BLaER1 (cell line): ENCODE measurements around the gene RBKS.
"Not testable (repeated sequence)": the region's sequence is repeated elsewhere in the genome, so short reads cannot be mapped to it uniquely, and the experiment has no call there.

Experiments
- H3K27ac ChIP-seq: shearing (Covaris generic); formaldehyde crosslinking; 2 replicates; pipeline ENCODE4 v1.8.1; 2022
- H3K27me3 ChIP-seq: shearing (Covaris generic); formaldehyde crosslinking; 2 replicates; pipeline ENCODE4 v1.8.1; 2022
- H3K36me3 ChIP-seq: shearing (Covaris generic); formaldehyde crosslinking; 2 replicates; pipeline ENCODE4 v1.8.1; 2022
- H3K4me1 ChIP-seq: shearing (Covaris generic); formaldehyde crosslinking; 2 replicates; pipeline ENCODE4 v1.8.1; 2022
- H3K4me2 ChIP-seq: shearing (Covaris generic); formaldehyde crosslinking; 2 replicates; pipeline ENCODE4 v1.8.1; 2022
- H3K4me3 ChIP-seq: shearing (Covaris generic); formaldehyde crosslinking; 2 replicates; pipeline ENCODE4 v1.8.1; 2022
- H3K9ac ChIP-seq: shearing (Covaris generic); formaldehyde crosslinking; 2 replicates; pipeline ENCODE4 v1.8.1; 2022
- H3K9me3 ChIP-seq: shearing (Covaris generic); formaldehyde crosslinking; 2 replicates; pipeline ENCODE4 v1.8.1; 2022
- H4K20me1 ChIP-seq: shearing (Covaris generic); formaldehyde crosslinking; 2 replicates; pipeline ENCODE4 v1.8.1; 2022
- Cebpa-rat ChIP-seq: shearing (Covaris generic); IDR thresholded peaks from 2 replicates; pipeline ENCODE4 v1.8.1; 2022

RBKS gene

GRCh38 chr2:27878825-27879224 lies 11.4 kb downstream of the RBKS start:
- Histone ChIP-seq H3K36me3 (no peaks in the 10 kb centered on the region), H3K4me2 (no peak overlapping the region), H4K20me1 (no peaks in the 10 kb centered on the region), H3K4me3 (no peak overlapping the region), H3K27me3 (no peaks in the 10 kb centered on the region), H3K9ac (no peak overlapping the region), H3K27ac (no peak overlapping the region), H3K9me3 (peaks cover 9% of the 10 kb centered on the region; the same call in 1 of the 2 replicates), H3K4me1 (no peaks in the 10 kb centered on the region)
- no peak for TF ChIP-seq Cebpa-rat

DNA sequence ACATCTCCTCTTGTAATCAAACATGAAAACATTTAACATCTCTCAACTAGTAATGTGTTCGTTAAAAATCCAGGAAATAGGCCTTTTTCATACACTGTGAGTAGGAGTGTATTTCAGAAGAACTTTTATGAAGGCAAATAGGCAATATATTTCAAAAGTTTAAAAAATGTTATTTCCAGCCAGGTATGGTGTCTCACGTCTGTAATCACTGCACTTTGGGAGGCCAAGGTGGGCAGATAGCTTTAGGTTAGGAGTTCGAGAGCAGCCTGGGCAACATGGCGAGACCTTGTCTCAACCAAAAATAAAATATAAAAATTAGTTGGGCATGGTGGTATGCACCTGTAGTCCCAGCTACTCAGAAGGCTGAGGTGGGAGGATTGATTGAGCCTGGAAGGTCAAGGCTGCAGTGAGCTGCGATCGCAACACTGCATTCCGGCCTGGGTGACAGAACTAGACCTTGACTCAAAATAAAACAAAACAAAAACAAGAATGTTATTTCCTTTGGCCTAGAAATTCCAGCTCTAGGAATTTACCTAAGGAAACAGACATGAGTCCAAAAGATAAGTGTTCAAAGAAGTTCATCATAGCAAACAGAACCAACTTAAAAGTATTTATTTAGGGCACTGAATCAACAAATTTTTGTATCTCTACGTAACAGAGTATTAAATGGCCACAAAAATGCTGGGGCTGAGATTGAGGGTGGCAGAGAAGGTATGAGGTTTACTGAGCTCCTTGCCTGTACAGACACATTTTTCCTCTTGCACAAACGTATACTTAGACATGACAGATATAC lies 14.9 kb downstream of the RBKS start:
- Histone ChIP-seq H4K20me1 (no peaks in the 10 kb centered on the region), H3K4me1 (no peaks in the 10 kb centered on the region), H3K4me3 (no peak overlapping the region), H3K27me3 (no peaks in the 10 kb centered on the region), H3K27ac (no peak overlapping the region), H3K4me2 (no peak overlapping the region), H3K9ac (no peak overlapping the region), H3K9me3 (peaks cover 4% of the 10 kb centered on the region; the same call in 1 of the 2 replicates), H3K36me3 (no peaks in the 10 kb centered on the region)
- no peak for TF ChIP-seq Cebpa-rat

- no peaks in the 10 kb centered on the region for H3K4me1 ChIP-seq
- no peak overlapping the region for H3K9ac ChIP-seq
- TF ChIP-seq Cebpa-rat, result no peak
- H3K4me2 ChIP-seq, result no peak overlapping the region
- no peak overlapping the region for H3K4me3 ChIP-seq
- H4K20me1 ChIP-seq, result no peaks in the 10 kb centered on the region
- no peak overlapping the region for H3K27ac ChIP-seq
- no peaks in the 10 kb centered on the region for H3K27me3 ChIP-seq
- no peaks in the 10 kb centered on the region for H3K36me3 ChIP-seq
- no peaks in the 10 kb centered on the region for H3K9me3 ChIP-seq
Observed at GRCh38 chr2:27873091-27873490, 17.1 kb downstream of the RBKS start.

DNA sequence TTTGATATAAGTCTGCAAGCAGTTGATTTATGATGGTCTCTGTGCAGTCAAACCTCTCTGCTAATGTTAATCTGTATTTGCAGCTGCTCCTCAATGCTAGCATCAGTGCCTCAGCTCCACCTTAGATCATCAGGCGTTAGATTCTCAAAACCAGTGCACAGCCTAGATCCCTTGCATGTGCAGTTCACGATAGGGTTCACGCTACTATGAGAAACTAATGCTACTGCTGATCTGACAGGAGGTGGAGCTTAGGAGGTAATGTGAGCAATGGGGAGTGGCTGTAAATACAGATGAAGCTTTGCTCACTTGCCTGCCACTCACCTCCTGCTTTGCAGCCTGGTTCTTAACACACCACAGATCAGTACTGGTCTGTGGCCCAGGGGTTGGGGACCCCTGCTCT lies 18.4 kb downstream of the RBKS start:
- no peak overlapping the region for H3K4me2 ChIP-seq
- no peaks in the 10 kb centered on the region for H4K20me1 ChIP-seq
- no peak overlapping the region for H3K4me3 ChIP-seq
- no peak overlapping the region for H3K9ac ChIP-seq
- H3K27me3 ChIP-seq, result no peaks in the 10 kb centered on the region
- H3K27ac ChIP-seq, result no peak overlapping the region
- no peaks in the 10 kb centered on the region for H3K4me1 ChIP-seq
- no peaks in the 10 kb centered on the region for H3K36me3 ChIP-seq
- no peaks in the 10 kb centered on the region for H3K9me3 ChIP-seq
- no peak for TF ChIP-seq Cebpa-rat

GRCh38 chr2:27870724-27871123 lies 19.5 kb downstream of the RBKS start:
- H3K27ac ChIP-seq, result no peak overlapping the region

GRCh38 chr2:27869763-27870162 lies 20.4 kb downstream of the RBKS start:
- H3K4me1 ChIP-seq, result no peaks in the 10 kb centered on the region
- H4K20me1 ChIP-seq, result no peaks in the 10 kb centered on the region
- no peak overlapping the region for H3K4me2 ChIP-seq
- no peak overlapping the region for H3K27ac ChIP-seq
- no peak overlapping the region for H3K9ac ChIP-seq
- no peaks in the 10 kb centered on the region for H3K27me3 ChIP-seq
- no peak overlapping the region for H3K4me3 ChIP-seq
- no peaks in the 10 kb centered on the region for H3K9me3 ChIP-seq
- TF ChIP-seq Cebpa-rat, result no peak
- H3K36me3 ChIP-seq, result no peaks in the 10 kb centered on the region

More at GRCh38 chr2:27870724-27871123, 19.5 kb downstream of the RBKS start:
- Histone ChIP-seq H4K20me1 (no peaks in the 10 kb centered on the region), H3K4me2 (no peak overlapping the region), H3K27me3 (no peaks in the 10 kb centered on the region), H3K9me3 (no peaks in the 10 kb centered on the region), H3K36me3 (no peaks in the 10 kb centered on the region), H3K4me1 (no peaks in the 10 kb centered on the region), H3K4me3 (no peak overlapping the region), H3K9ac (no peak overlapping the region)
- no peak for TF ChIP-seq Cebpa-rat

- Histone ChIP-seq H3K27ac (no peak overlapping the region), H3K4me2 (no peak overlapping the region), H3K4me3 (no peak overlapping the region), H4K20me1 (no peaks in the 10 kb centered on the region), H3K9me3 (no peaks in the 10 kb centered on the region), H3K27me3 (no peaks in the 10 kb centered on the region), H3K9ac (no peak overlapping the region), H3K36me3 (no peaks in the 10 kb centered on the region), H3K4me1 (no peaks in the 10 kb centered on the region)
- TF ChIP-seq Cebpa-rat, result no peak
Observed at GRCh38 chr2:27866237-27866636, 23.9 kb downstream of the RBKS start.

DNA sequence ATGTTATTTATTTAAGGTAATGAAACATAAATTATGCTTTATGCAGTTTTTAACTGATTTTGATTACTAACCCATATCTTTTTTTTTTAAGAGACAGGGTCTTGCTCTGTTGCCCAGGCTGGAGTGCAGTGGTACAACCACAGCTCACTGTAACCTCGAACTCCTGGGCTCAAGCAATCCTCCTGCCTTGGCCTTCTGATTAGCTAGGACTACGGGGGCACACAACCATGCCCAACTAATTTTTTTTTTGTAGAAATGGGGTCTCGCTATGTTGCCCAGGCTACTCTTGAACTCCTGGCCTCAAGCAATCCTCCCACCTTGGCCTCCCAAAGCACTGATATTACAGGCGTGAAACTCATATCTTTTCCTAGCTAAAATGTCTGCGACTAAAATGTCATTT lies 26.2 kb downstream of the RBKS start:
- H3K27me3 ChIP-seq, H3K9ac ChIP-seq, H3K4me3 ChIP-seq, H3K36me3 ChIP-seq, H3K4me1 ChIP-seq, H3K4me2 ChIP-seq, H3K27ac ChIP-seq, H3K9me3 ChIP-seq, H4K20me1 ChIP-seq: not testable (repeated sequence)

DNA sequence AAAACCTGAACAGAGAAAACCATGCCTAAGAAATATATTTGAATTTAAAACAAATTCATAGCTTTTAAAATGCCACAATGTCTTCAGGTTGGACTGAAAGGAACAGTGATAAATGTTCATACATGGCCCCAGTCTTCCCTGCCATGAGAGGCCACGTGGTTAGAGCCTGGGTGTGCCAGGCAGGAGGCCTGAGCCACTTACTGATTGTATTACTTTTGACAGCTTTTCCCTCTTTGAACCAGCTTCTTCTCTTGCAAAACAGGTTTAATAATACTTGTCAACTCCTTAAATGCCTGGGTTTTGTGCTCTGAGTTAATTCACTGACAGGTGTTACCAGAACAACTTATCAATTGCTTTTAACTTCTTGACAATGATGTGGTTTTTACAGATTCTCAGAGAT lies 27.0 kb downstream of the RBKS start:
- TF ChIP-seq Cebpa-rat, result no peak
- H3K9ac ChIP-seq, result no peak overlapping the region
- no peak overlapping the region for H3K4me3 ChIP-seq
- H3K4me2 ChIP-seq, result no peak overlapping the region
- H4K20me1 ChIP-seq, result no peaks in the 10 kb centered on the region
- peaks cover 4% of the 10 kb centered on the region for H3K9me3 ChIP-seq
- H3K27ac ChIP-seq, result no peak overlapping the region
- H3K36me3 ChIP-seq, result no peaks in the 10 kb centered on the region
- no peaks in the 10 kb centered on the region for H3K4me1 ChIP-seq
- H3K27me3 ChIP-seq, result no peaks in the 10 kb centered on the region

GRCh38 chr2:27860111-27860510 lies 30.1 kb downstream of the RBKS start:
- no peak for TF ChIP-seq Cebpa-rat
- H3K9me3 ChIP-seq, result peaks cover 22% of the 10 kb centered on the region
- H3K36me3 ChIP-seq, result no peaks in the 10 kb centered on the region
- no peaks in the 10 kb centered on the region for H4K20me1 ChIP-seq
- no peak overlapping the region for H3K4me2 ChIP-seq
- no peaks in the 10 kb centered on the region for H3K4me1 ChIP-seq
- no peak overlapping the region for H3K9ac ChIP-seq
- H3K27ac ChIP-seq, result no peak overlapping the region
- no peak overlapping the region for H3K4me3 ChIP-seq
- H3K27me3 ChIP-seq, result no peaks in the 10 kb centered on the region
